ENCODE data around the gene LSM14B. TPM values are rescaled to one million over a fixed set of nuclear protein-coding genes. Genes with fewer than 3 reads are reported as not detected.
"Not testable (repeated sequence)": the region's sequence is repeated elsewhere in the genome, so short reads cannot be mapped to it uniquely, and the experiment has no call there.

Gene LSM14B
- total RNA-seq, 1 experiment from 2014 or later: 73.5 TPM

DNA sequence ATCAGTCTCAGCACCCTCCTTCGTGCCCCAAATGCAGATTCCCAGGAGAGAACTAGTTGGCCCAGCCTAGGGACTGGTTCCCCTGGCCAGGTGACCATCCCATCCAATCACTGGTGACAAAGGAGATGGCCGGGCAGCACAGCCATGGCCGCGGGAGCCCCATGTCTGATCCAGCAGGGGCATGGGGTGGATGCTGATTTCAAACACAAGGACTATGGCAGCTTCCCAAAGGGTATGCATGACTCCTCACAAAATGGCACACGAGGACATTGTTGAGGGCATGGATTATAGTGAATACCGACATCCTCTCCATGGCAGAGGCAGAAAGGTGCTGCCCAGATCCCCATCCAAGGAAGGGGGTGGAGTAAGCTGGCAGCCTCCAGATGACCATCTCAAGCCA, 9.9 kb upstream of the LSM14B start (continued):
- TF ChIP-seq, protein P1, sequence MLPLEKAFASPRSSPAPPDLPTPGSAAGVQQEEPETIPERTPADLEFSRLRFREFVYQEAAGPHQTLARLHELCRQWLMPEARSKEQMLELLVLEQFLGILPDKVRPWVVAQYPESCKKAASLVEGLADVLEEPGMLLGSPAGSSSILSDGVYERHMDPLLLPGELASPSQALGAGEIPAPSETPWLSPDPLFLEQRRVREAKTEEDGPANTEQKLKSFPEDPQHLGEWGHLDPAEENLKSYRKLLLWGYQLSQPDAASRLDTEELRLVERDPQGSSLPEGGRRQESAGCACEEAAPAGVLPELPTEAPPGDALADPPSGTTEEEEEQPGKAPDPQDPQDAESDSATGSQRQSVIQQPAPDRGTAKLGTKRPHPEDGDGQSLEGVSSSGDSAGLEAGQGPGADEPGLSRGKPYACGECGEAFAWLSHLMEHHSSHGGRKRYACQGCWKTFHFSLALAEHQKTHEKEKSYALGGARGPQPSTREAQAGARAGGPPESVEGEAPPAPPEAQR (CRISPR knock-in tag; IDR thresholded peaks at IDR 0.05): no peak
- no peak for TF ChIP-seq ATF1 (CRISPR knock-in tag; IDR thresholded peaks at IDR 0.05)
- TF ChIP-seq HMGXB4 (CRISPR knock-in tag; IDR thresholded peaks at IDR 0.05): no peak
- TF ChIP-seq, protein P2, sequence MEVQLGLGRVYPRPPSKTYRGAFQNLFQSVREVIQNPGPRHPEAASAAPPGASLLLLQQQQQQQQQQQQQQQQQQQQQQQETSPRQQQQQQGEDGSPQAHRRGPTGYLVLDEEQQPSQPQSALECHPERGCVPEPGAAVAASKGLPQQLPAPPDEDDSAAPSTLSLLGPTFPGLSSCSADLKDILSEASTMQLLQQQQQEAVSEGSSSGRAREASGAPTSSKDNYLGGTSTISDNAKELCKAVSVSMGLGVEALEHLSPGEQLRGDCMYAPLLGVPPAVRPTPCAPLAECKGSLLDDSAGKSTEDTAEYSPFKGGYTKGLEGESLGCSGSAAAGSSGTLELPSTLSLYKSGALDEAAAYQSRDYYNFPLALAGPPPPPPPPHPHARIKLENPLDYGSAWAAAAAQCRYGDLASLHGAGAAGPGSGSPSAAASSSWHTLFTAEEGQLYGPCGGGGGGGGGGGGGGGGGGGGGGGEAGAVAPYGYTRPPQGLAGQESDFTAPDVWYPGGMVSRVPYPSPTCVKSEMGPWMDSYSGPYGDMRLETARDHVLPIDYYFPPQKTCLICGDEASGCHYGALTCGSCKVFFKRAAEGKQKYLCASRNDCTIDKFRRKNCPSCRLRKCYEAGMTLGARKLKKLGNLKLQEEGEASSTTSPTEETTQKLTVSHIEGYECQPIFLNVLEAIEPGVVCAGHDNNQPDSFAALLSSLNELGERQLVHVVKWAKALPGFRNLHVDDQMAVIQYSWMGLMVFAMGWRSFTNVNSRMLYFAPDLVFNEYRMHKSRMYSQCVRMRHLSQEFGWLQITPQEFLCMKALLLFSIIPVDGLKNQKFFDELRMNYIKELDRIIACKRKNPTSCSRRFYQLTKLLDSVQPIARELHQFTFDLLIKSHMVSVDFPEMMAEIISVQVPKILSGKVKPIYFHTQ (CRISPR knock-in tag; IDR thresholded peaks at IDR 0.05): no peak
- no peak for TF ChIP-seq TCF7 (CRISPR knock-in tag; IDR thresholded peaks at IDR 0.05; ENCODE audit: low read depth)
- TF ChIP-seq GRHL2 (CRISPR knock-in tag; IDR thresholded peaks at IDR 0.05; ENCODE audit: insufficient replicate concordance, severe bottlenecking): no peak
- TF ChIP-seq ZNF671 (CRISPR knock-in tag; IDR thresholded peaks at IDR 0.05): no peak
- no peak for TF ChIP-seq MYBL2 (CRISPR knock-in tag; IDR thresholded peaks at IDR 0.05)

DNA sequence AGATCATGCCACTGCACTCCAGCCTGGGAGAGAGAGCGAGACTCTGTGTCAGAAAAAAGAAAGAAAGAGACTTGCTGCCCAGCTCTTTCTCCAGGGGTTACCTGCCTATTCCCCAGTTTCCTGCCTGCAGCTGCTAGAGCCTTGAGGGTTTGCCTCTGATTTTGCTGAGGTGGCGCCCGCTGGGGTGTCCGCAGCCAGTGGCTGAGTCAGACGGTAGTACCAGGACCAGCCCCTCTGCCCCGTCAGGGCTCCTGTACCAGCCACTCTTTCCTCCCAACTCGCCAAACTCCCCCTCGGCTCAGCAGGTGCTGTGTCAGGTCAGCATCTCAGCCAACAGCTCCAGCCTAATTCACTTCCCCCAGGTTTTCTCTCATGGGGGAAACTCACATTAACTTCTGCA, 7.4 kb upstream of the LSM14B start:
- ChIA-PET POLR2A (interaction anchor here (0.6 to 1.2 kb wide), 2 partner anchors 14 to 47 kb away, joined by 4 read pairs; no protein-coding TSS in a partner anchor), CTCF (interaction anchor here (0.6 to 1.4 kb wide), 3 partner anchors 22 to 104 kb away, joined by 3 to 4 read pairs (median 4); no protein-coding TSS in a partner anchor)
- peaks cover 6% of the 10 kb centered on the region; the same call in 1 of the 2 replicates for H3K27me3 Mint-ChIP-seq (ENCODE audit: low read depth)

GRCh38 chr20:62115800-62116407, 6.4 kb upstream of the LSM14B start:
- POLR2A ChIA-PET: interaction anchor here (0.7 to 1.2 kb wide), 2 partner anchors 48 to 797 kb away, joined by 4 to 5 read pairs; no protein-coding TSS in a partner anchor
- CTCF ChIA-PET: interaction anchor here (1.4 kb wide), 1 partner anchor 20 kb away, joined by 4 read pairs; no protein-coding TSS in a partner anchor
- H3K36me3 Mint-ChIP-seq; ATAC-seq; DNase-seq (ENCODE audit: low spot score); H3K27me3 Mint-ChIP-seq (ENCODE audit: low read depth); H3K9me3 Mint-ChIP-seq; H3K4me3 Mint-ChIP-seq; H3K27ac Mint-ChIP-seq: not testable (repeated sequence)
- TF ChIP-seq ZNF121 (CRISPR knock-in tag; IDR thresholded peaks at IDR 0.05): peak; percentile 74; the same call in 1 of the 2 replicates
- H3K4me1 Mint-ChIP-seq: peaks cover 21% of the 10 kb centered on the region

More for the DNA sequence above, 7.4 kb upstream of the LSM14B start:
- Mint-ChIP-seq H3K4me3 (peak overlapping the region; percentile 34), H3K27ac (no peak overlapping the region), H3K36me3 (peaks cover 8% of the 10 kb centered on the region), H3K9me3 (peaks cover 10% of the 10 kb centered on the region), H3K4me1 (peaks cover 15% of the 10 kb centered on the region)
- ATAC-seq (peak; percentile 79), DNase-seq (ENCODE audit: low spot score) (peak; percentile 33)
- no peak for TF ChIP-seq NFE2L1 (CRISPR knock-in tag; IDR thresholded peaks at IDR 0.05)
- no peak for TF ChIP-seq ZNF423 (CRISPR knock-in tag; IDR thresholded peaks at IDR 0.05)

DNA sequence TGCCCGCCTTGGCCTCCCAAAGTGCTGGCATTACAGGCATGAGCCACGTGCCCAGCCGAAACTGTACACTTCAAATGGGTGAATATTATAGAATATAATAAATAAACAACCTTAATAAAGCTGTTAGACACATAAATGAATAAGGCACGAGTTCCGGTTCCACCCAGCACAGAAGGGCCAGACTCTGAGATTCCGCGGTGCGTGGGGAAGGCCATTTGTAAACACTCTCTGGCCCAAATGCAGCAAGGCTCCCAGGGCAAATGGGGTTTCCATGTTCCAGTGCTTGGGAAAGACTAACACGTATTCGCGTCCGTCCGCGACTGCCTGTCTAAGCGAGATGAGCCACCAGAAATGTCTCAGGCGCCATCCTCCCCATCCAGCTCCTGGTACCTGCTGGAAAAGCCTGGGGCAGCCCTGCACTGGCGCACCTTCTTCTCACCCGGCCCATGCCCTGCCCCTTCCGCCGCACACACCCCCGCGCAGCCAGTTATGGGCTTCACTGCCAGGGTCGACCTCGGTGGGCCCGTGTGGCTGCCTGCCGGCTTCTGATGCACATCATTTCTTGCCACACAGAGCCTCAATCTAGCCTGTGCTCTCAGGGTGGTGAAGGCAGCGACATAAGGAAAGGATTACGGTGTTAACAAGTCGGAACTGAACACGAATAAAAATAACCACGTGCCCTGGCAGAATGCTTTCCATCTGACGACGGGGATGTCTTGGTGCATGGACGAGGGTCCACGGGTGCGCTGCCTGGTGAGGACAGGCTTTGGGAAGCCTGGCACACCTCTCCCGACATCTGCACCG, 5.5 kb upstream of the LSM14B start:
- Mint-ChIP-seq H3K4me1 (peaks cover 25% of the 10 kb centered on the region), H3K9me3 (no peaks in the 10 kb centered on the region), H3K4me3 (no peak overlapping the region), H3K27me3 (ENCODE audit: low read depth) (no peaks in the 10 kb centered on the region; the same call in 1 of the 2 replicates), H3K36me3 (no peaks in the 10 kb centered on the region), H3K27ac (no peak overlapping the region)
- ChIA-PET POLR2A (interaction anchor here (0.7 kb wide), 1 partner anchor 798 kb away, joined by 5 read pairs; no protein-coding TSS in a partner anchor), CTCF (no interaction called here)
- TF ChIP-seq ZNF263 (CRISPR knock-in tag; IDR thresholded peaks at IDR 0.05; ENCODE audit: low read depth): no peak
- no peak for TF ChIP-seq HMGA2 (CRISPR knock-in tag; IDR thresholded peaks at IDR 0.05)
- no peak for TF ChIP-seq MYBL2 (CRISPR knock-in tag; IDR thresholded peaks at IDR 0.05)
- DNase-seq (ENCODE audit: low spot score) (no peak), ATAC-seq (no peak)
